Transverse colon (tissue), 4 donors: ENCODE data around the gene ALPP. TPM values are rescaled to one million over a fixed set of nuclear protein-coding genes. Genes with fewer than 3 reads are reported as not detected.

ENCODE experiments used
- DNase-seq: peaks from one replicate; pipeline ENCODE4 v3.0.0-alpha.2; 2019
- H3K27ac ChIP-seq, 4 donors: fragments of 200-600 bp; sonication (generic); 2 replicates each; pipeline ENCODE4 v1.5.1; 2016 to 2018; ENCODE audit warnings: inconsistent platforms in 4 of 4
- H3K27me3 ChIP-seq: fragments of 200-600 bp; sonication (generic); 2 replicates; pipeline ENCODE4 v1.5.1; 2017; ENCODE audit warnings: inconsistent platforms
- H3K36me3 ChIP-seq, 4 donors: fragments of 200-600 bp; sonication (generic); 2 replicates each; pipeline ENCODE4 v1.5.1; 2017 to 2019; ENCODE audit warnings: inconsistent platforms in 4 of 4
- H3K4me1 ChIP-seq, 4 donors: fragments of 200-600 bp; sonication (generic); 2 replicates each; pipeline ENCODE4 v1.5.1; 2017 to 2020; ENCODE audit warnings: inconsistent platforms in 4 of 4
- H3K4me3 ChIP-seq, 4 donors: fragments of 200-600 bp; sonication (generic); 1 replicate in 1 of 4; 2 replicates in 3 of 4; pipeline versions ENCODE4 v1.5.1 to v1.6.1; 2017 to 2019; ENCODE audit warnings: inconsistent platforms in 4 of 4
- H3K9me3 ChIP-seq, 2 donors: fragments of 200-600 bp; sonication (generic); 2 replicates each; pipeline ENCODE4 v1.5.1; 2017 to 2019; ENCODE audit warnings: inconsistent platforms in 2 of 2
- CTCF ChIP-seq, 5 experiments: fragments of 200-600 bp in 3 of 5; fragments of 450-650 bp in 2 of 5; sonication (generic) in 3 of 5; IDR thresholded peaks; 1 replicate in 2 of 5; 2 replicates in 3 of 5; pipeline ENCODE4 v1.5.1; 2016 to 2017; ENCODE audit warnings: antibody characterized with exemption in 5 of 5, inconsistent platforms in 3 of 5, mild to moderate bottlenecking in 2 of 5, moderate library complexity in 1 of 5
- EP300 ChIP-seq: sonication (generic); formaldehyde crosslinking; IDR thresholded peaks from one replicate; pipeline ENCODE4 v1.6.1; 2017; ENCODE audit warnings: antibody characterized with exemption, low read depth
- POLR2A ChIP-seq: fragments of 450-650 bp; IDR thresholded peaks from one replicate; pipeline ENCODE4 v1.6.1; 2016; ENCODE audit warnings: antibody characterized with exemption, mild to moderate bottlenecking, moderate library complexity
- POLR2AphosphoS5 ChIP-seq, 3 donors: sonication (generic); formaldehyde crosslinking; IDR thresholded peaks; one replicate each; pipeline ENCODE4 v1.6.1; 2016; ENCODE audit warnings: antibody characterized with exemption in 3 of 3
- WGBS, 2 donors: methylation state at CpG; one replicate each; pipeline ENCODE4 v1.1.5; 2018; ENCODE audit warnings: low coverage in 1 of 2; 5-methylcytosine and 5-hydroxymethylcytosine counted together
- in situ Hi-C, 4 donors: fragments of 200-750 bp; cut with MboI; loops; one replicate each; pipeline versions ENCODE4 v1.15.0 to v1.15.1; 2017; ENCODE audit warnings: low sequenced_read_pairs in 3 of 4, low pct_ligation_motif_present in 1 of 4, low pct_unique_long_range_greater_than_20kb in 1 of 4
- intact Hi-C: fragments of 100-400 bp; cut with DNase I; formaldehyde crosslinking; loops from one replicate; pipeline ENCODE4 v1.15.1; 2023; ENCODE audit warnings: low total_unique reads
- total RNA-seq, 4 donors: library from RNA; depleted of rRNA; stranded (reverse); fragments of >200 nt; gene quantifications; one replicate each; pipeline ENCODE4 v1.1.0, GENCODE V29; 2016

The ALPP gene
- total RNA-seq, 4 donors from 2014 or later, result not detected

- no peak for DNase-seq
- WGBS, 2 donors, result 92 to 93% methylated on average over 4 to 6 of the region's 6 CpGs
- H3K27ac ChIP-seq, result no peak overlapping the region
- in situ Hi-C loops, result loop anchor here in 1 of 4 donors (10.0 kb wide), 1 partner anchor 87 kb away; no protein-coding TSS in a partner anchor
- intact Hi-C loops, result no loop called here
- no peak overlapping the region for H3K4me3 ChIP-seq
- peaks cover 0 to 24% (median 18%) of the 10 kb centered on the region in 4 donors for H3K4me1 ChIP-seq
- H3K36me3 ChIP-seq, result no peaks in the 10 kb centered on the region
- TF ChIP-seq POLR2A (no peak), CTCF (IDR thresholded peaks at IDR 0.05) (no peak), POLR2AphosphoS5 (IDR thresholded peaks at IDR 0.05) (no peak), EP300 (no peak)
- no peaks in the 10 kb centered on the region for H3K9me3 ChIP-seq
- H3K27me3 ChIP-seq, result peaks cover 31% of the 10 kb centered on the region
Observed at GRCh38 chr2:232347369-232347768, 31.2 kb upstream of the ALPP start.

- Histone ChIP-seq H3K27me3 (peaks cover 45% of the 10 kb centered on the region), H3K27ac (no peak overlapping the region), H3K36me3 (no peaks in the 10 kb centered on the region), H3K4me1 (peaks cover 0 to 26% (median 18%) of the 10 kb centered on the region in 4 donors), H3K9me3 (no peaks in the 10 kb centered on the region), H3K4me3 (no peak overlapping the region)
- in situ Hi-C loops, result loop anchor here in 1 of 4 donors (10.0 kb wide), 1 partner anchor 86 kb away; no protein-coding TSS in a partner anchor
- TF ChIP-seq CTCF (IDR thresholded peaks at IDR 0.05) (no peak), POLR2AphosphoS5 (IDR thresholded peaks at IDR 0.05) (no peak), EP300 (no peak)
- 33% methylated on average over 6 of the region's 6 CpGs; no CpG with 5 or more reads in 1 of the 2 donors for WGBS, 2 donors
- peak; percentile 78 for DNase-seq
- intact Hi-C loops, result no loop called here
Observed at GRCh38 chr2:232348936-232349335, 29.6 kb upstream of the ALPP start.

- in situ Hi-C loops, result loop anchor here in 1 of 4 donors (10.0 kb wide), 1 partner anchor 85 kb away; no protein-coding TSS in a partner anchor
- TF ChIP-seq POLR2AphosphoS5 (IDR thresholded peaks at IDR 0.05) (no peak), POLR2A (no peak), CTCF (IDR thresholded peaks at IDR 0.05) (no peak), EP300 (no peak)
- WGBS, 2 donors, result 50% methylated on average over 7 of the region's 7 CpGs; no CpG with 5 or more reads in 1 of the 2 donors
Observed at GRCh38 chr2:232349546-232349945, 29.0 kb upstream of the ALPP start.

DNA sequence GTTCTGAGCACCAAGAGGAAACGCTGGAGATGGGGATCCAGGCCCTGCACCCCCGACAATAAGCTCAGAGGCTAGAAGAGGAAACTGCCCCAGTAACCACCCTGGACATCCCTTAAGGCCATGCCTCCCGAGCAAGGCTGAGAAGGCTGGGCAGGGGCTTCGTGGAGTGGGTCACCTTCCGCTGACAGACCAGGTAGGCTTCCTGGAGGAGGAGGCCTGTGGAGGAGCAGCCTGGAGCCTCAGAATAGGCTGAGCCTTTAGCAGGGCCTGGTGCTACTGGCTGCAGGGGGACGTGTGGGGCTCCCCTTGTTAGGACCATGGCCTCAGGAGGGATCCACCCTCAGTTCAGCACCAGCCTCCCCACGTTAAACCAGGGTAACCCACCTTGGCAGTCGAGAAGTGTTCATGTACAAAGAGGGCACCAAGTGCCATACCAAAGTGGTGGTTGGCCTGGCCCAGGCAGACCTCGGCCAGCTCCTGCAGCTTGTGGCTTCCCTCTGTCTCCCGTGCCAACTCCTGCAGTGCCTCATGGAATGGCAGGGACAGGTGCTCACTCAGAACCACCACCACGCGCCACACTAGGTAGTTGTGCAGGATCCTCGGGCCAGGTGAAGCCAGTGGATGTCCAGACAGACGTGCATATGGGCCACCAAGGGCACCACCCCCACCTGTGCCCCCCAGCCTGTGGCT is 28.5 kb upstream of the ALPP start:
- intact Hi-C loops (no loop called here), in situ Hi-C loops (loop anchor here in 1 of 4 donors (10.0 kb wide), 1 partner anchor 85 kb away; no protein-coding TSS in a partner anchor)
- H3K27me3 ChIP-seq, result peaks cover 53% of the 10 kb centered on the region
- H3K36me3 ChIP-seq, result no peaks in the 10 kb centered on the region
- H3K4me3 ChIP-seq, result no peak overlapping the region
- TF ChIP-seq CTCF (IDR thresholded peaks at IDR 0.05), result no peak
- no peak for TF ChIP-seq EP300
- no peak for TF ChIP-seq POLR2AphosphoS5 (IDR thresholded peaks at IDR 0.05)
- TF ChIP-seq POLR2A, result no peak
- H3K4me1 ChIP-seq, result peaks cover 0 to 26% (median 18%) of the 10 kb centered on the region in 4 donors
- H3K27ac ChIP-seq, result no peak overlapping the region
- DNase-seq, result no peak
- H3K9me3 ChIP-seq, result no peaks in the 10 kb centered on the region
- WGBS, 2 donors, result 62% methylated on average over 9 of the region's 14 CpGs; no CpG with 5 or more reads in 1 of the 2 donors

More at GRCh38 chr2:232349546-232349945, 29.0 kb upstream of the ALPP start:
- H3K4me1 ChIP-seq, result peaks cover 0 to 26% (median 18%) of the 10 kb centered on the region in 4 donors
- H3K27ac ChIP-seq, result no peak overlapping the region
- no peak for DNase-seq
- no peaks in the 10 kb centered on the region for H3K36me3 ChIP-seq
- H3K4me3 ChIP-seq, result no peak overlapping the region
- intact Hi-C loops, result no loop called here
- H3K9me3 ChIP-seq, result no peaks in the 10 kb centered on the region
- peaks cover 52% of the 10 kb centered on the region for H3K27me3 ChIP-seq
